Sigmoid colon (tissue), 4 donors: Measurements from ENCODE around the gene TMEM125.

Experiments used
- CTCF ChIP-seq, 4 experiments: fragments of 450-650 bp in 3 of 4; fragments of 200-600 bp in 1 of 4; IDR thresholded peaks; one replicate each; pipeline ENCODE4 v1.5.1; 2016 to 2019; ENCODE audit warnings: antibody characterized with exemption in 4 of 4, mild to moderate bottlenecking in 3 of 4, moderate library complexity in 2 of 4
- POLR2AphosphoS5 ChIP-seq, 4 donors: sonication (generic); formaldehyde crosslinking; IDR thresholded peaks; one replicate each; pipeline ENCODE4 v1.6.1; 2017; ENCODE audit warnings: antibody characterized with exemption in 4 of 4

GRCh38 chr1:43292679-43293078, 22.9 kb downstream of the TMEM125 start:
- TF ChIP-seq CTCF (IDR thresholded peaks at IDR 0.05) (no peak), POLR2AphosphoS5 (IDR thresholded peaks at IDR 0.05) (no peak)
